Measurements from ENCODE around the gene DAGLA. TPM values are rescaled to one million over a fixed set of nuclear protein-coding genes. Genes with fewer than 3 reads are reported as not detected.

Gene DAGLA
- total RNA-seq, 1 donor from 2014 or later: 4.6 TPM

DNA sequence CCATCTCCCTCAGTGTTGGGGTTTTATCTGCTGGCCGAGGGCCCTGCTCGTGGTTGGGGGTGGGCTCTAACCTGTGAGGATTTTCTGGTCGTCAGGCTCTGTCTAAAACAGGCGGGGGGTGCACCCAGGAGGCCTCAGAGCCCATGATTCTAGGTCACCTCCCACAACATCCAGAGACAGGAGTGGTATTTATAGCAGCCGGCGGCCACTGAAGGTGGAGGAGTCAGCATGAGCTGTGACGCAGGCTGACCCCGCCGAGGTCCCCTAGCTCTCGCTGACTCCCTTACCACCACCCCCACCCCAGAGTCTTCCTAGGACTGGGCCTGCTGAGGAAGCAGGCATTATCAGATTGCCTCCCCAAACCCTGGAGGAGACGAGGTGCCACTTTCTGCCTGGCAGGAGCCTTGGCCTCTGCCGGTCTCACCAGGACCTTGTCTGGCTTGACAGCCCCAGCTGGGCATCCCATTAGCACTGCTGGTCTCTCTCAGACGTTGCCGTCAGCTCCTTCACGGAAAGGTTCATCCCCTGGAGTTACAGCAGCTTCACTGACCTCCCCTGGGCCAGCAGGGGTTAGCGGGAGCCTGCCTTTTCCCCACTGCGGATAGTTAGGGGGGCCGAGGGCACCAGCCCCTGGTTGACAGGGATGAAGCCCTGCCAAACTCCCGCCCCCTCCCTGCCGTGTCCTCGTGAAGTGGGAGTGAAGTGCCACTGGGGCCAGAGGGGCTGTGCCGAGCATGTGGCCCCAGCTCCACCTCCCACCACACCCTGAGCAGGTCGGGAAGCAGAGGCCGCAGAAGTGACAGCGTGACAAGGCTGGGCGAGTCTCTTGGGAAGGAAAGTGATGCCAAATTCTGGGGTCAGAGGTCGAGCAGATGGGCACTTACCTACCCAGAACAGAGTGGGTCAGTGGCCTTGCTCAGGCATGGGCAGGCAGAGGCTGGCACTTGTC lies 26.5 kb downstream of the DAGLA start:
- H3K4me3 ChIP-seq (ENCODE audit: low read depth, low read length): no peak overlapping the region
- TF ChIP-seq, protein P1, sequence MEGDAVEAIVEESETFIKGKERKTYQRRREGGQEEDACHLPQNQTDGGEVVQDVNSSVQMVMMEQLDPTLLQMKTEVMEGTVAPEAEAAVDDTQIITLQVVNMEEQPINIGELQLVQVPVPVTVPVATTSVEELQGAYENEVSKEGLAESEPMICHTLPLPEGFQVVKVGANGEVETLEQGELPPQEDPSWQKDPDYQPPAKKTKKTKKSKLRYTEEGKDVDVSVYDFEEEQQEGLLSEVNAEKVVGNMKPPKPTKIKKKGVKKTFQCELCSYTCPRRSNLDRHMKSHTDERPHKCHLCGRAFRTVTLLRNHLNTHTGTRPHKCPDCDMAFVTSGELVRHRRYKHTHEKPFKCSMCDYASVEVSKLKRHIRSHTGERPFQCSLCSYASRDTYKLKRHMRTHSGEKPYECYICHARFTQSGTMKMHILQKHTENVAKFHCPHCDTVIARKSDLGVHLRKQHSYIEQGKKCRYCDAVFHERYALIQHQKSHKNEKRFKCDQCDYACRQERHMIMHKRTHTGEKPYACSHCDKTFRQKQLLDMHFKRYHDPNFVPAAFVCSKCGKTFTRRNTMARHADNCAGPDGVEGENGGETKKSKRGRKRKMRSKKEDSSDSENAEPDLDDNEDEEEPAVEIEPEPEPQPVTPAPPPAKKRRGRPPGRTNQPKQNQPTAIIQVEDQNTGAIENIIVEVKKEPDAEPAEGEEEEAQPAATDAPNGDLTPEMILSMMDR (IDR thresholded peaks at IDR 0.05; ENCODE audit: insufficient read depth, low read length, poor library complexity, severe bottlenecking): no peak
- peaks cover 2% of the 10 kb centered on the region for H3K27me3 ChIP-seq (ENCODE audit: control insufficient read depth, insufficient read depth, low read length)
- DNase-seq (ENCODE audit: low read depth): no peak
- no peaks in the 10 kb centered on the region for H3K36me3 ChIP-seq (ENCODE audit: control insufficient read depth, insufficient read depth, low read length)

DNA sequence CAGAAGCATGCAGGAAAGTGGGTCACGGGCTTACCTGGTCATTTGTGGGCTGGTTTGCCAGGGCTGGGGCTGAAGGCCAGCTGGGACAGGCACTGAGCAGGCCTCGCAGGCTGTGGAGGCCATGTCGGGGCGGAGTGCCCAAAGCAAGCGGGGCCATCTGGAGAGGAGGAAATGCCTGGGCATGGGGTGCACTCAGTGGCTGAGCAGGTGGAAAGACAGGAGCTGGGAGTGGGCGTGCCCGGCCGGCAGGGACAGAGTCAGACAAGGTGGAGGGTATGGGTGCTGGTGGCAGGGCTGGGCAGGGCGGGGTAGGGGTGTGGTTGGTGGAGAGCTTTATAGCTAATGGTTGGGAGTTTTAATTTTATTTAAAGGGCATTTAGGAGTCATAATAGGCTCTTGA lies 27.4 kb downstream of the DAGLA start:
- Histone ChIP-seq H3K27me3 (ENCODE audit: control insufficient read depth, insufficient read depth, low read length) (peaks cover 2% of the 10 kb centered on the region), H3K4me3 (ENCODE audit: low read depth, low read length) (no peak overlapping the region), H3K36me3 (ENCODE audit: control insufficient read depth, insufficient read depth, low read length) (no peaks in the 10 kb centered on the region)
- TF ChIP-seq, protein P1 (IDR thresholded peaks at IDR 0.05; ENCODE audit: insufficient read depth, low read length, poor library complexity, severe bottlenecking): no peak
- DNase-seq (ENCODE audit: low read depth): no peak

DNA sequence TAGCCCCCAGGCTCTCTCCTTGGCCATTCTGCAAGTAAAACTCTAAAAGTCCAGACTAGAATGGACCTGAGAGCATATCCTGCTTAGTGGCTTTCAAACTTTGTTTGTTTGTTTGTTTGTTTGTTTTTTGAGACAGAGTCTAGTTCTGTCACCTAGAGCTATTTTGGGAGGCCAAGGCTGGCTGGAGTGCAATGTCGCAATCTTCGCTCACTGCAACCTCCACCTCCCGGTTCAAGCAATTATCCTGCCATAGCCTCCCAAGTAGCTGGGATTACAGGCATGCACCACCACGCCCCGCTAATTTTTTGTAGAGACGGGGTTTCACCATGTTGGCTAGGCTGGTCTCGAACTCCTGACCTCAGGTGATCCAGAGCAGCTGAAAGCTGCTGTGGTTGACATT lies 28.9 kb downstream of the DAGLA start:
- H3K36me3 ChIP-seq (ENCODE audit: control insufficient read depth, insufficient read depth, low read length): no peaks in the 10 kb centered on the region
- peaks cover 2% of the 10 kb centered on the region for H3K27me3 ChIP-seq (ENCODE audit: control insufficient read depth, insufficient read depth, low read length)
- TF ChIP-seq, protein P1 (IDR thresholded peaks at IDR 0.05; ENCODE audit: insufficient read depth, low read length, poor library complexity, severe bottlenecking): no peak
- DNase-seq (ENCODE audit: low read depth): no peak
- no peak overlapping the region for H3K4me3 ChIP-seq (ENCODE audit: low read depth, low read length)

DNA sequence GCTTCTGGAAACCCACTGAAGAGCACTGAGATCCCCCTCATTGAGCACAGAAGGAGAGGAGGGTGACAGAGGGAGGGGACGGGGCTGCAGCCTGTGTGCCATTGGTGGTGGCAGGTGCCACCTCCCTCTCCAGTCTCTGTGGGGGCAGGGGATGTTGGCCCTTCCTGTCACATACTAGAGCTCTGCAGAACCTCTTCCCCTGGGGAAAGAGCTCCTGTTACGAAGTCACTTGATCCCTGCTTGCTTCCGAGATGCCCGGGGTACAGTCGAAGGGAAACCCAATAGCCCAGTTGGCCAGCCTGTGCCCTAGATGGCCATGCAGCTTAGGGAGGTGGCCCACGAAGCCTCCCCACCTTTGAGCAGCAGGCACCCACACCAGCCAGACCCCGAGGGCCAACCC lies 29.4 kb downstream of the DAGLA start:
- H3K27me3 ChIP-seq (ENCODE audit: control insufficient read depth, insufficient read depth, low read length): peaks cover 2% of the 10 kb centered on the region
- TF ChIP-seq, protein P1 (IDR thresholded peaks at IDR 0.05; ENCODE audit: insufficient read depth, low read length, poor library complexity, severe bottlenecking): no peak
- no peak overlapping the region for H3K4me3 ChIP-seq (ENCODE audit: low read depth, low read length)
- no peak for DNase-seq (ENCODE audit: low read depth)
- no peaks in the 10 kb centered on the region for H3K36me3 ChIP-seq (ENCODE audit: control insufficient read depth, insufficient read depth, low read length)

DNA sequence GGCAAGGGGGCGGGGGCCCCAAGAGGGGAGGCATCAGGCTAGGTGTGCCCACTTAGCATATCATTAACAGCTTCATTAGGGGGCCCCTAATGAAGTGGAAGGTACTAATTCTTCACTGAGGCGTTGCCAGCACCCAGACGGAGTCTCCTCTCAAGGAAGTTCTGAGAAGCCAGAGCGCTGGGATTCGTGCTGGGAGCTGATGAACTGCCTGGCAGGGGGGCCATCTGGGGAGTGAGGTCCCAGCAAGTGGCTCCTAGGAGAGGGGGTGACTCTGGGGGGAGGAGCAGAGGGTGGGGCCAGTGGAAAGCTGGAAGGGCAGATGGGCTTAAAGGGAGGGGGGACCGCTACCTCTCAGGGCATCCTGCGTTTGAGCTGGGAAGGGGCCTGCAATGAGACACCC lies 29.8 kb downstream of the DAGLA start:
- Histone ChIP-seq H3K36me3 (ENCODE audit: control insufficient read depth, insufficient read depth, low read length) (no peaks in the 10 kb centered on the region), H3K27me3 (ENCODE audit: control insufficient read depth, insufficient read depth, low read length) (peaks cover 2% of the 10 kb centered on the region), H3K4me3 (ENCODE audit: low read depth, low read length) (no peak overlapping the region)
- TF ChIP-seq, protein P1 (IDR thresholded peaks at IDR 0.05; ENCODE audit: insufficient read depth, low read length, poor library complexity, severe bottlenecking): no peak
- DNase-seq (ENCODE audit: low read depth): no peak

Measured in kidney epithelial cell (primary cell).